GM10266 (cell line): ENCODE measurements around the gene MILR1.
A peak's percentile ranks its signal among the peaks of the same experiment; 100 is the strongest.

Experiments
- DNase-seq: peaks from one replicate; pipeline ENCODE4 v3.0.0; 2012; ENCODE audit errors: extremely low spot score
- CTCF ChIP-seq: IDR thresholded peaks from 2 replicates; pipeline ENCODE4 v1.5.1; 2012; ENCODE audit warnings: mild to moderate bottlenecking, low read depth; ENCODE audit not compliant: control insufficient read depth, insufficient read depth; ENCODE audit errors: missing control alignments

MILR1 gene

GRCh38 chr17:64448665-64449512 is at the start of gene MILR1:
Gene MILR1 (plus strand): TSS chr17:64449115. CDS start chr17:64449169, 54 bp downstream.
- no peak for TF ChIP-seq CTCF
- peak; percentile 32 for DNase-seq

GRCh38 chr17:64399767-64400156 is 49.2 kb upstream of the MILR1 start:
- no peak for DNase-seq
- TF ChIP-seq CTCF = no peak

- DNase-seq = no peak
- TF ChIP-seq CTCF = no peak
These were observed 48.3 kb upstream of the MILR1 start for GRCh38 chr17:64400642-64401041.

- TF ChIP-seq CTCF = no peak
- DNase-seq = no peak
These were observed 47.6 kb upstream of the MILR1 start for GRCh38 chr17:64401244-64401860.

GRCh38 chr17:64401941-64402340 is 47.0 kb upstream of the MILR1 start:
- no peak for DNase-seq
- TF ChIP-seq CTCF = no peak

- TF ChIP-seq CTCF = no peak
- no peak for DNase-seq
These were observed 46.4 kb upstream of the MILR1 start for GRCh38 chr17:64402469-64402868.

- no peak for TF ChIP-seq CTCF
- no peak for DNase-seq
These were observed 44.9 kb upstream of the MILR1 start for GRCh38 chr17:64403881-64404460.
